IMR-90 (cell line): ENCODE results near the gene CNDP1.
"Not testable (repeated sequence)": the region's sequence is repeated elsewhere in the genome, so short reads cannot be mapped to it uniquely, and the experiment has no call there.

Source experiments
- CEBPB ChIP-seq: IDR thresholded peaks from 2 replicates; pipeline ENCODE4 v1.6.1; 2012; ENCODE audit warnings: low read depth, low read length, improper control_type of control experiment
- MAFK ChIP-seq: IDR thresholded peaks from 2 replicates; pipeline ENCODE4 v1.6.1; 2012; ENCODE audit warnings: low read depth, low read length, improper control_type of control experiment
- MXI1 ChIP-seq: IDR thresholded peaks from 2 replicates; pipeline ENCODE4 v1.6.1; 2012; ENCODE audit warnings: low read depth, mild to moderate bottlenecking, low read length, moderate library complexity, borderline replicate concordance
- POLR2A ChIP-seq: IDR thresholded peaks from 2 replicates; pipeline ENCODE4 v1.6.1; 2012; ENCODE audit warnings: mild to moderate bottlenecking, low read depth, low read length
- RAD21 ChIP-seq: IDR thresholded peaks from 2 replicates; pipeline ENCODE4 v1.6.1; 2012; ENCODE audit warnings: low read length, improper control_type of control experiment
- TF ChIP-seq, protein P1 (sequence below): conservative IDR thresholded peaks from 2 replicates; pipeline ENCODE4 v1.5.1; 2012; ENCODE audit warnings: mild to moderate bottlenecking, low read depth, low read length, improper control_type of control experiment

DNA sequence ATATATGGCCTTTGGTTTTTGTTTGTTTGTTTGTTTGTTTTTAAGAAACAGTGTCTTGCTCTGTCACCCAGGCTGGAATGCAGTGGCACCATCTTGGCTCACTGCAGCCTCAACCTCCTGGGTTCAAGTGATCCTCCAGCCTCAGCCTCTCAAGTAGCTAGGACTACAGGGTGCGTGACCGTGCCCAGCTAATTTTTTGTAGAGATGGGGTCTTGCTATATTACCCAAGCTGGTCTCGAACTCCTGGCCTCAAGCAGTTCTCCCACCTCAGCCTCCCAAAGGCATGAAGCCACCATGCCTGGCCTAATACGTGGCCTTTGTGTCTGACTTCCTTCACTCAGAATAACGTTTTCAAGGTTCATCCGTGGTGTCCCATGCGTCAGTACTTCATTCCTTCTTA, 9.4 kb upstream of the CNDP1 start:
- not testable (repeated sequence) for TF ChIP-seq RAD21, MAFK, MXI1, POLR2A, CEBPB
- TF ChIP-seq, protein P1, sequence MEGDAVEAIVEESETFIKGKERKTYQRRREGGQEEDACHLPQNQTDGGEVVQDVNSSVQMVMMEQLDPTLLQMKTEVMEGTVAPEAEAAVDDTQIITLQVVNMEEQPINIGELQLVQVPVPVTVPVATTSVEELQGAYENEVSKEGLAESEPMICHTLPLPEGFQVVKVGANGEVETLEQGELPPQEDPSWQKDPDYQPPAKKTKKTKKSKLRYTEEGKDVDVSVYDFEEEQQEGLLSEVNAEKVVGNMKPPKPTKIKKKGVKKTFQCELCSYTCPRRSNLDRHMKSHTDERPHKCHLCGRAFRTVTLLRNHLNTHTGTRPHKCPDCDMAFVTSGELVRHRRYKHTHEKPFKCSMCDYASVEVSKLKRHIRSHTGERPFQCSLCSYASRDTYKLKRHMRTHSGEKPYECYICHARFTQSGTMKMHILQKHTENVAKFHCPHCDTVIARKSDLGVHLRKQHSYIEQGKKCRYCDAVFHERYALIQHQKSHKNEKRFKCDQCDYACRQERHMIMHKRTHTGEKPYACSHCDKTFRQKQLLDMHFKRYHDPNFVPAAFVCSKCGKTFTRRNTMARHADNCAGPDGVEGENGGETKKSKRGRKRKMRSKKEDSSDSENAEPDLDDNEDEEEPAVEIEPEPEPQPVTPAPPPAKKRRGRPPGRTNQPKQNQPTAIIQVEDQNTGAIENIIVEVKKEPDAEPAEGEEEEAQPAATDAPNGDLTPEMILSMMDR = not testable (repeated sequence)
